K562 (cell line): Measurements from ENCODE around the gene ALDH3A2. TPM values are rescaled to one million over a fixed set of nuclear protein-coding genes. Genes with fewer than 3 reads are reported as not detected.

Source experiments
- ATAC-seq: fragments of 200-7000 bp; cut with Tn5 transposase; 3 replicates; pipeline ENCODE4 v1.9.1; 2020; ENCODE audit warnings: moderate library complexity
- BruUV-seq: library from RNA; stranded (reverse); fragments of 400-500 nt; replicated peaks from 2 replicates; lab custom pipeline; 2021; lab: Mats Ljungman, UMichigan
- CTCF ChIA-PET: fragments of 300-600 bp; formaldehyde crosslinking; extraction: SDS; loops from one replicate; lab custom pipeline; 2021; ENCODE audit warnings: low intra/inter-chr PET ratio; lab: Yijun Ruan, JAX
- POLR2A ChIA-PET: fragments of 300-600, 350-650 bp; sonication (Branson Sonifier 250); formaldehyde crosslinking; extraction: SDS; loops from one replicate; lab custom pipeline; 2021; ENCODE audit warnings: antibody characterized with exemption, inconsistent platforms; lab: Yijun Ruan, JAX
- DNase-seq, 4 experiments: peaks; one replicate each; pipeline versions ENCODE4 v3.0.0 to v3.0.0-alpha.2; 2011 to 2018; ENCODE audit warnings: low spot score in 3 of 4, mixed read lengths in 3 of 4; ENCODE audit errors: extremely low read depth in 1 of 4
- FAIRE-seq: peaks from 2 replicates; lab custom pipeline; 2011; peaks lifted over from hg19 to GRCh38; lab: Jason Lieb, UNC
- H2AFZ ChIP-seq: 2 replicates; pipeline ENCODE4 v1.6.0; 2011; ENCODE audit warnings: low read depth, low read length, control low read depth, inconsistent platforms
- H3K27ac ChIP-seq: fragments of 200-600 bp; 3 replicates; pipeline ENCODE4 v1.8.0; 2011; ENCODE audit warnings: low read depth, mild to moderate bottlenecking, control low read depth, inconsistent platforms, low read length, moderate library complexity, mixed read lengths; ENCODE audit errors: extremely low read depth
- H3K27me3 ChIP-seq, 2 experiments: fragments of 300-600 bp in 1 of 2; 2 replicates in 1 of 2; 3 replicates in 1 of 2; pipeline versions ENCODE4 v1.6.0 to v1.8.0; 2011; ENCODE audit warnings: inconsistent platforms in 2 of 2, low read length in 2 of 2, mild to moderate bottlenecking in 1 of 2, mixed read lengths in 1 of 2, moderate library complexity in 1 of 2; ENCODE audit not compliant: control insufficient read depth in 2 of 2, insufficient read depth in 2 of 2
- H3K36me3 ChIP-seq: fragments of 300-600 bp; 3 replicates; pipeline ENCODE4 v1.8.0; 2011; ENCODE audit warnings: mild to moderate bottlenecking, low read length, inconsistent platforms; ENCODE audit not compliant: control insufficient read depth, insufficient read depth
- H3K4me1 ChIP-seq, 2 experiments: fragments of 200-600 bp in 1 of 2; replicated peaks in 1 of 2; 2 replicates in 1 of 2; 3 replicates in 1 of 2; pipeline versions ENCODE4 v1.5.1 to v1.8.0; 2011; ENCODE audit warnings: inconsistent platforms in 2 of 2, low read length in 2 of 2, mild to moderate bottlenecking in 1 of 2, mixed read lengths in 1 of 2, moderate library complexity in 1 of 2; ENCODE audit not compliant: control insufficient read depth in 2 of 2, insufficient read depth in 2 of 2
- H3K4me2 ChIP-seq: 2 replicates; pipeline ENCODE4 v1.6.1; 2011; ENCODE audit warnings: low read length, control low read depth, inconsistent platforms, mixed read lengths; ENCODE audit not compliant: insufficient read depth
- H3K4me3 ChIP-seq: fragments of 200-600 bp; sonication (generic), shearing (Covaris generic); 2 replicates; pipeline ENCODE4 v1.5.1; 2016; ENCODE audit warnings: control low read depth, inconsistent platforms
- H3K79me2 ChIP-seq: fragments of 200-600 bp; 3 replicates; pipeline ENCODE4 v1.8.0; 2011; ENCODE audit warnings: low read length, inconsistent platforms; ENCODE audit not compliant: control insufficient read depth, insufficient read depth
- H3K9ac ChIP-seq, 2 experiments: 2 replicates each; pipeline versions ENCODE4 v1.6.0 to v1.6.1; 2011; ENCODE audit warnings: low read depth in 2 of 2, low read length in 2 of 2, control low read depth in 1 of 2, inconsistent platforms in 1 of 2, mild to moderate bottlenecking in 1 of 2, mixed read lengths in 1 of 2; ENCODE audit not compliant: insufficient read depth in 1 of 2
- H3K9me1 ChIP-seq: one replicate; pipeline ENCODE4 v1.6.0; 2011; ENCODE audit warnings: inconsistent platforms, mild to moderate bottlenecking, low read length, moderate library complexity; ENCODE audit not compliant: control insufficient read depth, insufficient read depth
- H3K9me3 ChIP-seq: replicated peaks from 2 replicates; pipeline ENCODE4 v1.5.1; 2011; ENCODE audit warnings: low read depth, low read length, inconsistent platforms; ENCODE audit not compliant: control insufficient read depth, insufficient read depth
- H4K20me1 ChIP-seq: replicated peaks from 2 replicates; pipeline ENCODE4 v1.6.1; 2011; ENCODE audit warnings: low read length, inconsistent platforms, mixed read lengths; ENCODE audit not compliant: control insufficient read depth, insufficient read depth
- CTCFL ChIP-seq: IDR thresholded peaks from 2 replicates; pipeline ENCODE4 v1.6.1; 2011; ENCODE audit warnings: borderline replicate concordance, low read depth, mild to moderate bottlenecking, moderate library complexity, low read length; ENCODE audit not compliant: insufficient read depth, poor library complexity, severe bottlenecking
- FOXP1 ChIP-seq: sonication (generic); formaldehyde crosslinking; IDR thresholded peaks from 2 replicates; pipeline ENCODE4 v1.8.0; 2022; ENCODE audit warnings: mild to moderate bottlenecking, missing genetic modification reagents
- XRCC3 ChIP-seq: fragments of 450-650 bp; IDR thresholded peaks from 2 replicates; pipeline ENCODE4 v1.6.1; 2017; ENCODE audit warnings: mild to moderate bottlenecking, moderate library complexity
- XRCC5 ChIP-seq: fragments of 200-400 bp; formaldehyde crosslinking; IDR thresholded peaks from 2 replicates; pipeline ENCODE4 v1.6.1; 2017; ENCODE audit warnings: low read depth, mild to moderate bottlenecking, low read length
- ZNF512 ChIP-seq: IDR thresholded peaks from 2 replicates; pipeline ENCODE4 v1.6.1; 2016; ENCODE audit warnings: missing genetic modification characterization, missing compliant biosample characterization
- WGBS: fragments of 100-300 bp; shearing (Covaris generic); methylation state at CpG from one replicate; pipeline ENCODE4 v1.1.6; 2016; ENCODE audit warnings: low coverage, mixed read lengths; ENCODE audit not compliant: insufficient coverage; ENCODE audit errors: missing lambda C conversion rate; 5-methylcytosine and 5-hydroxymethylcytosine counted together
- in situ Hi-C: fragments of 300-500 bp; cut with MboI; formaldehyde crosslinking; loops from 4 replicates; pipeline ENCODE4 v1.15.0; 2018; ENCODE audit warnings: inconsistent platforms, mixed read lengths
- intact Hi-C: fragments of 100-400 bp; cut with micrococcal nuclease; formaldehyde crosslinking; loops from 2 replicates; pipeline ENCODE4 v1.14.2; 2022
- polyA plus RNA-seq, 8 experiments: library from polyadenylated mRNA; depleted of rRNA in 4 of 8; stranded (reverse) in 5 of 8; unstranded in 3 of 8; fragments of >200 nt; fragmentation: Nextera tagmentation in 2 of 8; fragmentation: Illumina TruSeq in 1 of 8; extraction: Ambion mirVana in 2 of 8; extraction: Trizol in 1 of 8; gene quantifications; 2 replicates each; pipeline versions ENCODE4 v1.2.1 to v1.2.3, GENCODE V29; 2011 to 2014; ENCODE audit warnings: inconsistent platforms in 1 of 8, missing spikeins in 1 of 8
- total RNA-seq, 7 experiments: library from RNA; depleted of rRNA in 6 of 7; stranded (reverse); fragments of >200 nt in 6 of 7; fragmentation: Illumina TruSeq in 2 of 7; extraction: Trizol in 2 of 7; gene quantifications; 2 replicates each; pipeline versions ENCODE4 v1.2.1 to v1.2.3, GENCODE V29; 2011 to 2021; ENCODE audit warnings: low replicate concordance in 1 of 7
- TF ChIP-seq, protein P1 (sequence below): sonication (generic); formaldehyde crosslinking; IDR thresholded peaks from 2 replicates; pipeline ENCODE4 v1.5.0; 2020; ENCODE audit warnings: missing genetic modification reagents

Gene ALDH3A2
- total and polyA plus RNA-seq, 9 of the 15 experiments (the other 6 are each of a cell fraction or from before 2014, with no cell fraction given), result 0.01 to 0.78 (median 0.12) TPM; not detected in 5

- Histone ChIP-seq H3K79me2 (no peaks in the 10 kb centered on the region), H3K9me1 (no peaks in the 10 kb centered on the region), H3K4me1 (peaks cover 0 to 13% of the 10 kb centered on the region in 2 experiments; a peak in 2 of 5 replicates), H4K20me1 (no peaks in the 10 kb centered on the region), H3K9me3 (no peaks in the 10 kb centered on the region), H2AFZ (no peak overlapping the region), H3K27me3 (peaks cover 2 to 15% of the 10 kb centered on the region in 2 experiments; a peak in 3 of 5 replicates), H3K9ac (no peak overlapping the region), H3K4me2 (no peak overlapping the region), H3K36me3 (no peaks in the 10 kb centered on the region), H3K27ac (no peak overlapping the region), H3K4me3 (no peak overlapping the region)
- DNase-seq (no peak), FAIRE-seq (no peak), ATAC-seq (no peak)
- BruUV-seq, result no TSS peak
- in situ Hi-C loops (no loop called here), intact Hi-C loops (no loop called here)
- ChIA-PET POLR2A (interaction anchor here (0.6 kb wide), 1 partner anchor 112 kb away, joined by 3 read pairs; no protein-coding TSS in a partner anchor), CTCF (no interaction called here)
- WGBS, result 0% methylated on average over 3 of the region's 3 CpGs
- no peak for TF ChIP-seq XRCC5
Observed at GRCh38 chr17:19652595-19652994, 4.0 kb downstream of the ALDH3A2 start.

DNA sequence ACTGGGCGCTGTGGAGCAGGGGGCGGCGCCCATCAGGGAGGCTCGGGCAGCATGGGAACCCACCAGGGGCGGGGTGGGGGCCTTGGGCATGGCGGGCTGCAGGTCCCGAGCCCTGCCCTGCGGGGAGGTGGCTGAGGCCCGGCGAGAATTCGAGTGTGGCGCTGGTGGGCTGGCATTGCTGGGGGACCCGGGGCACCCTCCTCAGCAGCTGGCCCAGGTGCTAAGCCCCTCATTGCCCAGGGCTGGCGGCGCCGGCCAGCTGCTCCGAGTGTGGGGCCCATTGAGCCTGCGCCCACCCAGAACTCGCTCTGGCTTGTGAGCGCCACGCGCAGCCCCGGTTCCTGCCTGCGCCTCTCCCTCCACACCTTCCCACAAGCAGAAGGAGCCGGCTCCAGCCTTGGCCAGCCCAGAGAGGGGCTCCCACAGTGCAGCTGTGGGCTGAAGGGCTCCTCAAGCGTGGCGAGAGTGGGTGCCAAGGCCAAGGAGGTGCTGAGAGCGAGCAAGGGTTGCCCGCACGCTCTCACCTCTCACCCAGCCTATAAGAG is 5.9 kb downstream of the ALDH3A2 start:
- in situ Hi-C loops, result no loop called here
- no peaks in the 10 kb centered on the region for H3K79me2 ChIP-seq
- H3K9me3 ChIP-seq, result no peaks in the 10 kb centered on the region
- 30% methylated on average over 9 of the region's 30 CpGs for WGBS
- no peak overlapping the region for H3K4me2 ChIP-seq
- no peak overlapping the region for H3K27ac ChIP-seq
- no peaks in the 10 kb centered on the region for H3K27me3 ChIP-seq
- CTCF ChIA-PET, result no interaction called here
- intact Hi-C loops, result no loop called here
- POLR2A ChIA-PET, result no interaction called here
- no peak for DNase-seq
- ATAC-seq, result no peak
- H3K4me3 ChIP-seq, result no peak overlapping the region
- no peaks in the 10 kb centered on the region for H3K9me1 ChIP-seq
- H2AFZ ChIP-seq, result no peak overlapping the region
- no peaks in the 10 kb centered on the region for H3K4me1 ChIP-seq
- no peaks in the 10 kb centered on the region for H3K36me3 ChIP-seq
- FAIRE-seq, result no peak
- H3K9ac ChIP-seq, result no peak overlapping the region
- BruUV-seq, result no TSS peak
- H4K20me1 ChIP-seq, result no peaks in the 10 kb centered on the region
- TF ChIP-seq ZNF512 (tag) (no peak), XRCC3 (no peak), CTCFL (no peak), FOXP1 (no peak)
- TF ChIP-seq, protein P1, sequence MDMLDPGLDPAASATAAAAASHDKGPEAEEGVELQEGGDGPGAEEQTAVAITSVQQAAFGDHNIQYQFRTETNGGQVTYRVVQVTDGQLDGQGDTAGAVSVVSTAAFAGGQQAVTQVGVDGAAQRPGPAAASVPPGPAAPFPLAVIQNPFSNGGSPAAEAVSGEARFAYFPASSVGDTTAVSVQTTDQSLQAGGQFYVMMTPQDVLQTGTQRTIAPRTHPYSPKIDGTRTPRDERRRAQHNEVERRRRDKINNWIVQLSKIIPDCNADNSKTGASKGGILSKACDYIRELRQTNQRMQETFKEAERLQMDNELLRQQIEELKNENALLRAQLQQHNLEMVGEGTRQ (CRISPR knock-in tag), result no peak
